HG02884 (cell line): ENCODE data around the gene C2CD4C.
"Not testable (repeated sequence)": the region's sequence is repeated elsewhere in the genome, so short reads cannot be mapped to it uniquely, and the experiment has no call there.

Experiments
- ATAC-seq: cut with Tn5 transposase; IDR thresholded peaks from one replicate; pipeline ENCODE4 v1.9.1; 2021; ENCODE audit warnings: mild to moderate bottlenecking, moderate library complexity; ENCODE audit not compliant: unreplicated experiment

The C2CD4C gene

GRCh38 chr19:384799-385169 is 24.2 kb downstream of the C2CD4C start:
- ATAC-seq: no peak

- ATAC-seq: no peak
Measured at GRCh38 chr19:383922-384798, 24.8 kb downstream of the C2CD4C start.

- ATAC-seq: no peak
Measured at GRCh38 chr19:383040-383439, 25.9 kb downstream of the C2CD4C start.

GRCh38 chr19:382578-382977 is 26.4 kb downstream of the C2CD4C start:
- not testable (repeated sequence) for ATAC-seq

GRCh38 chr19:381901-382300 is 27.0 kb downstream of the C2CD4C start:
- not testable (repeated sequence) for ATAC-seq

GRCh38 chr19:380618-381219 is 28.2 kb downstream of the C2CD4C start:
- ATAC-seq: not testable (repeated sequence)

- ATAC-seq: no peak
Measured at GRCh38 chr19:379796-380195, 29.2 kb downstream of the C2CD4C start.

- no peak for ATAC-seq
Measured at GRCh38 chr19:378706-379105, 30.2 kb downstream of the C2CD4C start.

- no peak for ATAC-seq
Measured at GRCh38 chr19:377801-378581, 31.0 kb downstream of the C2CD4C start.

GRCh38 chr19:376111-376470 is 32.9 kb downstream of the C2CD4C start:
- no peak for ATAC-seq

- no peak for ATAC-seq
Measured at GRCh38 chr19:375395-376110, 33.4 kb downstream of the C2CD4C start.

GRCh38 chr19:374886-375235 is 34.1 kb downstream of the C2CD4C start:
- no peak for ATAC-seq

GRCh38 chr19:374183-374885 is 34.6 kb downstream of the C2CD4C start:
- no peak for ATAC-seq

GRCh38 chr19:373391-374182 is 35.4 kb downstream of the C2CD4C start:
- ATAC-seq: no peak

- no peak for ATAC-seq
Measured at GRCh38 chr19:372306-372890, 36.5 kb downstream of the C2CD4C start.

GRCh38 chr19:371501-372168 is 37.3 kb downstream of the C2CD4C start:
- no peak for ATAC-seq

GRCh38 chr19:370641-371330 is 38.2 kb downstream of the C2CD4C start:
- ATAC-seq: no peak

GRCh38 chr19:369876-370275 is 39.1 kb downstream of the C2CD4C start:
- no peak for ATAC-seq
